ENCODE results near the gene KAT6B. TPM values are rescaled to one million over a fixed set of nuclear protein-coding genes. Genes with fewer than 3 reads are reported as not detected.

KAT6B gene
- polyA plus RNA-seq (11.5 and 13.3 TPM in 2 replicates), polyA minus RNA-seq (183 and 191 TPM in 2 replicates)

DNA sequence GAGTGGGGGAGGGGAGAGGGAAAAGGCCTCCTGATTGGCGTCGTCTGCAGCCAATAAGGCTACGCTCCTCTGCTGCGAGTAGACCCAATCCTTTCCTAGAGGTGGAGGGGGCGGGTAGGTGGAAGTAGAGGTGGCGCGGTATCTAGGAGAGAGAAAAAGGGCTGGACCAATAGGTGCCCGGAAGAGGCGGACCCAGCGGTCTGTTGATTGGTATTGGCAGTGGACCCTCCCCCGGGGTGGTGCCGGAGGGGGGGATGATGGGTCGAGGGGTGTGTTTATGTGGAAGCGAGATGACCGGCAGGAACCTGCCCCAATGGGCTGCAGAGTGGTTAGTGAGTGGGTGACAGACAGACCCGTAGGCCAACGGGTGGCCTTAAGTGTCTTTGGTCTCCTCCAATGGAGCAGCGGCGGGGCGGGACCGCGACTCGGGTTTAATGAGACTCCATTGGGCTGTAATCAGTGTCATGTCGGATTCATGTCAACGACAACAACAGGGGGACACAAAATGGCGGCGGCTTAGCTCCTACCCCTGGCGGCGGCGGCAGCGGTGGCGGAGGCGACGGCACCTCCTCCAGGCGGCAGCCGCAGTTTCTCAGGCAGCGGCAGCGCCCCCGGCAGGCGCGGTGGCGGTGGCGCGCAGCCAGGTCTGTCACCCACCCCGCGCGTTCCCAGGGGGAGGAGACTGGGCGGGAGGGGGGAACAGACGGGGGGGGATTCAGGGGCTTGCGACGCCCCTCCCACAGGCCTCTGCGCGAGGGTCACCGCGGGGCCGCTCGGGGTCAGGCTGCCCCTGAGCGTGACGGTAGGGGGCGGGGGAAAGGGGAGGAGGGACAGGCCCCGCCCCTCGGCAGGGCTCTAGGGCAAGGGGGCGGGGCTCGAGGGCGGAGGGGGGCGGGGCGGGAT, at the start of gene KAT6B:
TSS of gene KAT6B (plus strand) at position 459 of the 903 bp plus-strand sequence. CDS start 16,258 bp downstream, outside the sequence.
- Histone ChIP-seq H3K4me3 (ENCODE audit: low read length) (peak within 1 kb of the TSS; percentile 98), H3K79me2 (replicated peaks; ENCODE audit: insufficient read depth, low read length) (peaks cover 37% of the 10 kb centered on the region), H3K9me3 (ENCODE audit: low read length) (no peaks in the 10 kb centered on the region), H3K4me2 (ENCODE audit: low read length) (peak within 1 kb of the TSS; percentile 44), H4K20me1 (ENCODE audit: insufficient read depth) (no peaks in the 10 kb centered on the region), H3K9ac (ENCODE audit: low read length) (peak within 1 kb of the TSS; percentile 96), H3K27me3 (ENCODE audit: insufficient read depth, low read depth, low read length) (no peaks in the 10 kb centered on the region), H3F3A (ENCODE audit: insufficient read depth, low read length, poor library complexity, severe bottlenecking) (no peaks in the 10 kb centered on the region), H3K27ac (ENCODE audit: low read length) (peak within 1 kb of the TSS; percentile 96), H3K9me2 (ENCODE audit: insufficient read depth, low read length) (no peaks in the 10 kb centered on the region), H3K36me3 (ENCODE audit: insufficient read depth, low read length) (no peaks in the 10 kb centered on the region), H2AFZ (ENCODE audit: low read depth, low read length) (peak within 1 kb of the TSS; percentile 76)
- TF ChIP-seq SMC3 (conservative IDR thresholded peaks at IDR 0.05; ENCODE audit: poor library complexity): peak; percentile 64
- TF ChIP-seq TAF1 (IDR thresholded peaks at IDR 0.05; ENCODE audit: low read depth): peak; percentile 85
- TF ChIP-seq MXI1 (conservative IDR thresholded peaks at IDR 0.05; ENCODE audit: poor library complexity, severe bottlenecking): peak; percentile 15
- peak; percentile 71 for TF ChIP-seq RAD21 (conservative IDR thresholded peaks at IDR 0.05)
- TF ChIP-seq, protein P1, sequence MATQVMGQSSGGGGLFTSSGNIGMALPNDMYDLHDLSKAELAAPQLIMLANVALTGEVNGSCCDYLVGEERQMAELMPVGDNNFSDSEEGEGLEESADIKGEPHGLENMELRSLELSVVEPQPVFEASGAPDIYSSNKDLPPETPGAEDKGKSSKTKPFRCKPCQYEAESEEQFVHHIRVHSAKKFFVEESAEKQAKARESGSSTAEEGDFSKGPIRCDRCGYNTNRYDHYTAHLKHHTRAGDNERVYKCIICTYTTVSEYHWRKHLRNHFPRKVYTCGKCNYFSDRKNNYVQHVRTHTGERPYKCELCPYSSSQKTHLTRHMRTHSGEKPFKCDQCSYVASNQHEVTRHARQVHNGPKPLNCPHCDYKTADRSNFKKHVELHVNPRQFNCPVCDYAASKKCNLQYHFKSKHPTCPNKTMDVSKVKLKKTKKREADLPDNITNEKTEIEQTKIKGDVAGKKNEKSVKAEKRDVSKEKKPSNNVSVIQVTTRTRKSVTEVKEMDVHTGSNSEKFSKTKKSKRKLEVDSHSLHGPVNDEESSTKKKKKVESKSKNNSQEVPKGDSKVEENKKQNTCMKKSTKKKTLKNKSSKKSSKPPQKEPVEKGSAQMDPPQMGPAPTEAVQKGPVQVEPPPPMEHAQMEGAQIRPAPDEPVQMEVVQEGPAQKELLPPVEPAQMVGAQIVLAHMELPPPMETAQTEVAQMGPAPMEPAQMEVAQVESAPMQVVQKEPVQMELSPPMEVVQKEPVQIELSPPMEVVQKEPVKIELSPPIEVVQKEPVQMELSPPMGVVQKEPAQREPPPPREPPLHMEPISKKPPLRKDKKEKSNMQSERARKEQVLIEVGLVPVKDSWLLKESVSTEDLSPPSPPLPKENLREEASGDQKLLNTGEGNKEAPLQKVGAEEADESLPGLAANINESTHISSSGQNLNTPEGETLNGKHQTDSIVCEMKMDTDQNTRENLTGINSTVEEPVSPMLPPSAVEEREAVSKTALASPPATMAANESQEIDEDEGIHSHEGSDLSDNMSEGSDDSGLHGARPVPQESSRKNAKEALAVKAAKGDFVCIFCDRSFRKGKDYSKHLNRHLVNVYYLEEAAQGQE (IDR thresholded peaks at IDR 0.05; ENCODE audit: borderline replicate concordance): peak; percentile 84
- TF ChIP-seq, protein P2, sequence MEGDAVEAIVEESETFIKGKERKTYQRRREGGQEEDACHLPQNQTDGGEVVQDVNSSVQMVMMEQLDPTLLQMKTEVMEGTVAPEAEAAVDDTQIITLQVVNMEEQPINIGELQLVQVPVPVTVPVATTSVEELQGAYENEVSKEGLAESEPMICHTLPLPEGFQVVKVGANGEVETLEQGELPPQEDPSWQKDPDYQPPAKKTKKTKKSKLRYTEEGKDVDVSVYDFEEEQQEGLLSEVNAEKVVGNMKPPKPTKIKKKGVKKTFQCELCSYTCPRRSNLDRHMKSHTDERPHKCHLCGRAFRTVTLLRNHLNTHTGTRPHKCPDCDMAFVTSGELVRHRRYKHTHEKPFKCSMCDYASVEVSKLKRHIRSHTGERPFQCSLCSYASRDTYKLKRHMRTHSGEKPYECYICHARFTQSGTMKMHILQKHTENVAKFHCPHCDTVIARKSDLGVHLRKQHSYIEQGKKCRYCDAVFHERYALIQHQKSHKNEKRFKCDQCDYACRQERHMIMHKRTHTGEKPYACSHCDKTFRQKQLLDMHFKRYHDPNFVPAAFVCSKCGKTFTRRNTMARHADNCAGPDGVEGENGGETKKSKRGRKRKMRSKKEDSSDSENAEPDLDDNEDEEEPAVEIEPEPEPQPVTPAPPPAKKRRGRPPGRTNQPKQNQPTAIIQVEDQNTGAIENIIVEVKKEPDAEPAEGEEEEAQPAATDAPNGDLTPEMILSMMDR (IDR thresholded peaks at IDR 0.05; ENCODE audit: poor library complexity, severe bottlenecking): peak; percentile 74
- peak; percentile 93 for TF ChIP-seq POLR2AphosphoS5 (IDR thresholded peaks at IDR 0.05)
- TF ChIP-seq EP300 (conservative IDR thresholded peaks at IDR 0.05; ENCODE audit: poor library complexity, severe bottlenecking): peak; percentile 84
- no peak for TF ChIP-seq EZH2 (IDR thresholded peaks at IDR 0.05; ENCODE audit: borderline replicate concordance, insufficient read depth, low read length, poor library complexity, severe bottlenecking)

DNA sequence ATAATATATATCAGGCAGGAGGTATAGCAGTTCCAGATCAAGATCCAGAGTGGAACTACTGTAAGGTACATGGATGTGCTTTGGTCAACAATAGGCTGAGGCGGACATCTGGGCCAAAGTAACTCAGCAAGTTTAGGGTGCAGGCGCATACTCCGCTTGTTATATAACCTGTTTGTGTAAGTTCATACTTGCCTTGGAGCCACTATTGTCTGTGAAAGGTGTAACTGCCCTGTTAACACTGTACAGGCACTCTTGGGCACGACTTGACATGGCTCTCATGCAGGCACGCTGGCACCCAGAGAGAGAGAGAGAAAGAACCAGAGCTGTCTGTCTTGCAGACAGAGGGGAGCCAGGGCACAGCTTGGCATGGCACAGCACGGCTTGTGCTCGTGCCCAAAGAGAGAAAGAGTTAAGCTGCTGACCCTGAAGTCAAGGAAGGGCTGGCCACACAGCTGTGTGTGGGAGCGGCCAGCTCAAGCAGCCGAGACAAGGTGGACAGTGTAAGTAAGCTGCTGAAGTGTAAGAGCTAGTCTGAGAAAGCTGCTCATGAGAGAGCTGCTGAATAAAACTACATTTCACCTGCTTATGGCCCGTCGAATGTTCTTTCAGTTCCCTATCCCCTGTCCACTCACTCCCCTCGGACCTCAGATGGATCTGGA, 47.8 kb upstream of the KAT6B start:
- no peaks in the 10 kb centered on the region for H3K27me3 ChIP-seq (ENCODE audit: insufficient read depth, low read depth, low read length)
- H3K9me3 ChIP-seq (ENCODE audit: low read length): no peaks in the 10 kb centered on the region
- H2AFZ ChIP-seq (ENCODE audit: low read depth, low read length): no peak overlapping the region
- no peak overlapping the region for H3K4me2 ChIP-seq (ENCODE audit: low read length)
- no peak overlapping the region for H3K9ac ChIP-seq (ENCODE audit: low read length)
- no peaks in the 10 kb centered on the region for H3K79me2 ChIP-seq (replicated peaks; ENCODE audit: insufficient read depth, low read length)
- H3K36me3 ChIP-seq (ENCODE audit: insufficient read depth, low read length): no peaks in the 10 kb centered on the region
- H3K9me2 ChIP-seq (ENCODE audit: insufficient read depth, low read length): no peaks in the 10 kb centered on the region
- H4K20me1 ChIP-seq (ENCODE audit: insufficient read depth): no peaks in the 10 kb centered on the region
- H3F3A ChIP-seq (ENCODE audit: insufficient read depth, low read length, poor library complexity, severe bottlenecking): no peaks in the 10 kb centered on the region
- TF ChIP-seq EZH2 (IDR thresholded peaks at IDR 0.05; ENCODE audit: borderline replicate concordance, insufficient read depth, low read length, poor library complexity, severe bottlenecking) (no peak), TAF1 (IDR thresholded peaks at IDR 0.05; ENCODE audit: low read depth) (no peak), RAD21 (conservative IDR thresholded peaks at IDR 0.05) (no peak), SMC3 (conservative IDR thresholded peaks at IDR 0.05; ENCODE audit: poor library complexity) (no peak), MXI1 (conservative IDR thresholded peaks at IDR 0.05; ENCODE audit: poor library complexity, severe bottlenecking) (no peak), POLR2AphosphoS5 (IDR thresholded peaks at IDR 0.05) (no peak), EP300 (conservative IDR thresholded peaks at IDR 0.05; ENCODE audit: poor library complexity, severe bottlenecking) (no peak)
- TF ChIP-seq, protein P2 (IDR thresholded peaks at IDR 0.05; ENCODE audit: poor library complexity, severe bottlenecking): no peak
- TF ChIP-seq, protein P1 (IDR thresholded peaks at IDR 0.05; ENCODE audit: borderline replicate concordance): no peak
- no peak overlapping the region for H3K27ac ChIP-seq (ENCODE audit: low read length)
- H3K4me3 ChIP-seq (ENCODE audit: low read length): no peak overlapping the region
